Spleen (tissue), 7 donors: ENCODE results near the gene CNTD1.
"Not testable (repeated sequence)": the region's sequence is repeated elsewhere in the genome, so short reads cannot be mapped to it uniquely, and the experiment has no call there.

Source experiments
- POLR2A ChIP-seq, 3 donors: fragments of 450-650 bp; IDR thresholded peaks; one replicate each; pipeline ENCODE4 v1.5.1; 2017; ENCODE audit warnings: antibody characterized with exemption in 3 of 3, mild to moderate bottlenecking in 1 of 3
- POLR2AphosphoS5 ChIP-seq, 3 donors: sonication (generic); formaldehyde crosslinking; IDR thresholded peaks; one replicate each; pipeline ENCODE4 v1.5.1; 2017; ENCODE audit warnings: antibody characterized with exemption in 3 of 3
- TF ChIP-seq, protein P1 (sequence below), 11 experiments: fragments of 200-600 bp in 7 of 11; fragments of 450-650 bp in 4 of 11; sonication (generic) in 4 of 11; IDR thresholded peaks in 8 of 11; conservative IDR thresholded peaks in 3 of 11; 1 replicate in 7 of 11; 2 replicates in 4 of 11; pipeline versions ENCODE4 v1.4.0 to v1.8.0; 2016 to 2021; ENCODE audit warnings: antibody characterized with exemption in 11 of 11, inconsistent platforms in 4 of 11, mild to moderate bottlenecking in 1 of 11
- donor health status: DM: no; HTN: no; CAD: no; lungs with moderate emphysema.
- donor health status: DM: no; HTN: no; CAD: no.
- donor health status: DM: no; HTN: no; CAD: no.

DNA sequence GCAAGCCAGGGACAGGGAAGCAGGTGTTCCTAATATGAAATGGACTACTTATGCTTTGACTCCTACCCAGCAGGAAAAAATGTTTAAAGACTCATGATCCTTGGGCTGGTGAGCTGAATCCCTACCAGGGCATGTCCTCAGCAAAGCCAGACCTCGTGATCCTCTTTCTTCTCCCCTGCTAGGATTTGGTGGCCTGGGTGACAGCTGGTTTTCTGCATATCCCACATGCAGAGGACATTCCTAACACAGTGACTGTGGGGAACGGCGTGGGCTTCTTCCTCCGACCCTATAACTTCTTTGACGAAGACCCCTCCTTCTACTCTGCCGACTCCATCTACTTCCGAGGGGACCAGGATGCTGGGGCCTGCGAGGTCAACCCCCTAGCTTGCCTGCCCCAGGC, 57.4 kb downstream of the CNTD1 start:
- TF ChIP-seq, protein P1, sequence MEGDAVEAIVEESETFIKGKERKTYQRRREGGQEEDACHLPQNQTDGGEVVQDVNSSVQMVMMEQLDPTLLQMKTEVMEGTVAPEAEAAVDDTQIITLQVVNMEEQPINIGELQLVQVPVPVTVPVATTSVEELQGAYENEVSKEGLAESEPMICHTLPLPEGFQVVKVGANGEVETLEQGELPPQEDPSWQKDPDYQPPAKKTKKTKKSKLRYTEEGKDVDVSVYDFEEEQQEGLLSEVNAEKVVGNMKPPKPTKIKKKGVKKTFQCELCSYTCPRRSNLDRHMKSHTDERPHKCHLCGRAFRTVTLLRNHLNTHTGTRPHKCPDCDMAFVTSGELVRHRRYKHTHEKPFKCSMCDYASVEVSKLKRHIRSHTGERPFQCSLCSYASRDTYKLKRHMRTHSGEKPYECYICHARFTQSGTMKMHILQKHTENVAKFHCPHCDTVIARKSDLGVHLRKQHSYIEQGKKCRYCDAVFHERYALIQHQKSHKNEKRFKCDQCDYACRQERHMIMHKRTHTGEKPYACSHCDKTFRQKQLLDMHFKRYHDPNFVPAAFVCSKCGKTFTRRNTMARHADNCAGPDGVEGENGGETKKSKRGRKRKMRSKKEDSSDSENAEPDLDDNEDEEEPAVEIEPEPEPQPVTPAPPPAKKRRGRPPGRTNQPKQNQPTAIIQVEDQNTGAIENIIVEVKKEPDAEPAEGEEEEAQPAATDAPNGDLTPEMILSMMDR (IDR thresholded peaks at IDR 0.05 in 8 of 11, conservative IDR thresholded peaks at IDR 0.05 in 3 of 11) = not testable (repeated sequence)
- not testable (repeated sequence) for TF ChIP-seq POLR2A, POLR2AphosphoS5 (IDR thresholded peaks at IDR 0.05)
